Activated CD8-positive, alpha-beta memory T cell treated with anti-CD3 and anti-CD28 coated beads for 24 hours (primary cell): ENCODE results near the gene HCAR3.
"Not testable (repeated sequence)": the region's sequence is repeated elsewhere in the genome, so short reads cannot be mapped to it uniquely, and the experiment has no call there.

ENCODE experiments used
- DNase-seq: peaks from one replicate; pipeline ENCODE4 v3.0.0-alpha.2; 2020

HCAR3 gene

GRCh38 chr12:122721057-122721545 lies 4.5 kb upstream of the HCAR3 start:
- DNase-seq: no peak

- not testable (repeated sequence) for DNase-seq
These were observed 1.4 kb downstream of the HCAR3 start for GRCh38 chr12:122715211-122715610.

GRCh38 chr12:122713491-122714188 lies 3.0 kb downstream of the HCAR3 start:
- DNase-seq: not testable (repeated sequence)

DNA sequence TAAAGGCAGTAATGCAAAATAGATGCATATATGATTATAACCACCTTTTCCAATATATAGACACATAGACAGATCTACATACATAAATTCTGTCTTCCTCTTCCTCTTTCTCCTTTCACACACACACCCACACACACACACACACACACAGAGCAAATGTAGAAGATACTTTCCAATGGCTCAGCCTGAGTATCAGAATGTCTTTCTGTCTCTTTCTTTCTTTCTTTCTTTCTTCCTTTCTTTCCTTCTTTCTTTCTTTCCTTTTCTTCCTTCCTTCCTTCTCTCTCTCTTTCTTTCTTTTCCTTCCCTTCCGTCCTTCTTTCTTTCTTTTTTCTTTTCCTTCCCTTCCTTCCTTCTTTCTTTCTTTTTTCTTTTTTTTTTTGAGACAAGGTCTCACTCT lies 5.3 kb downstream of the HCAR3 start:
- not testable (repeated sequence) for DNase-seq

DNA sequence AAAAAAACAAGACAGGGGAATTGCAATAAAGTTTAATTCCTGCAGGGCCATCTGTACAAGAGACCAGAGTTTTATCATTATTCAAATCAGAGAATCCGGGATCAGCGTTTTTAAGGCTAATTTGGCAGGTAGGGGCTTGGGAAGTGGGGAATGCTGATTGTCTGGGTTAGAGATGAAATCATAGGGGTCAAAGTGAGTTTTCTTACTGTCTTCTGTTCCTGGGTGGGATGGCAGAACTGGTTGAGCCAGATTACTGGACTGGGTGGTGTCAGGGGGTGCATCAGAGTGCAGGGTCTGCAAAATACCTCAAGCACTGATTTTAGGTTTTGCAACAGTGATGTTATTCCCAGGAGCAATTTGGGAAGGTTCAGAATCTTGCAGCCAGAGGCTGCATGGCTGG lies 6.3 kb downstream of the HCAR3 start:
- not testable (repeated sequence) for DNase-seq

DNA sequence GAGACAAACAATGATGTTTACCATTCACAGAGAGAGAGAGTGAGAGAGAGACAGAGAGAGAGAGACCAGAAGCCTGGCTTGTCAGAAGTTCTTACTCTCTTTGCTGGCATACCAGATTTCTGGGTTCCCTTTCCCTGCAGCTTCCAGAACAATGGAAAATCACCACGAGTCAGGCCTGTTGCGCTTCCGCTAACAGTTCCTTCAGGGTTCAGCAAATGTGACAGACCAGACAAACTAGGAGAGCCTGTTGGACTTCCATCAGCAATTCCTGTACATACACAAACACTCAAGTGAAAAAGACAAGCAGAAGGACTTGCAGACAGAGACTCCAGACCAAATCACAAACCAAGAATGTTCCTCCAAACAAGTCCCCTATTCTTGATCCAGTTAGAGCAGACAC lies 7.3 kb downstream of the HCAR3 start:
- not testable (repeated sequence) for DNase-seq

- not testable (repeated sequence) for DNase-seq
These were observed 12.8 kb downstream of the HCAR3 start for GRCh38 chr12:122703841-122704240.

DNA sequence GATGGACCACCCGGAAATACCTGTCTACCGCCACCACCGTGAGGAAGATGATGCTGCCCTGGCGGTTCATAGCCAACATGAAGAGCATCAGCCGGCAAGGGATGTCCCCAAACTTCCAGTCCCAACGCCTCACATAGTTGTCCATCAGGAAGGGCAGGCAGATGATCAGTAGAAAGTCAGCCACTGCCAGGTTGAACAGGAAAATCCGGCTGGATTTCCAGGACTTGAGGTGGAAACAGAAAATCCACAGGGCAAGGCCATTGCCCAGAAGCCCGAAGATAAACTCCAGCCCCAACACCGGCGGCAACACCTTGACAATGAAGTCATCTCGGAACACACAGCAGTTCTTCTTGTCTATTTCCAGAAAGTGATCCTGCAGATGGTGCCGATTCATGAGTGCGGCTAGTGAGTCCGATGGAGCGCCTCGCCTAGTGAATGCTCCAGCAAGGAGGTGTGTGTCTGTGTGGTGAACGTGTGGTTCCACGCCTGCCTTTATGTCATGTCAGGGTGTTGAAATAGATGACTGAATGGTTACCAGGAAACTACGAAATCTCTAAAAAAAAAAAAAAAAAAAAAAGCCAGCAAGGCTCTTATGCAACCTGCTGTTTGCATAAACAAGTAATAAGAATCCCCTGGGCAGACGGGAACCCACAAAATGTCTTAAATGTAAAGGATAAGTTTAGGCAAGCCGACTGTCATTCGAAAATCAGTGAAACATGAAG lies 13.6 kb downstream of the HCAR3 start, which contains the start of gene HCAR2:
Gene HCAR2, minus strand, starts transcription at position 468 of the 722 bp plus-strand sequence. Its CDS starts 74 bp downstream, at position 394.
- not testable (repeated sequence) for DNase-seq

GRCh38 chr12:122701481-122701880 lies 15.1 kb downstream of the HCAR3 start:
- not testable (repeated sequence) for DNase-seq

DNA sequence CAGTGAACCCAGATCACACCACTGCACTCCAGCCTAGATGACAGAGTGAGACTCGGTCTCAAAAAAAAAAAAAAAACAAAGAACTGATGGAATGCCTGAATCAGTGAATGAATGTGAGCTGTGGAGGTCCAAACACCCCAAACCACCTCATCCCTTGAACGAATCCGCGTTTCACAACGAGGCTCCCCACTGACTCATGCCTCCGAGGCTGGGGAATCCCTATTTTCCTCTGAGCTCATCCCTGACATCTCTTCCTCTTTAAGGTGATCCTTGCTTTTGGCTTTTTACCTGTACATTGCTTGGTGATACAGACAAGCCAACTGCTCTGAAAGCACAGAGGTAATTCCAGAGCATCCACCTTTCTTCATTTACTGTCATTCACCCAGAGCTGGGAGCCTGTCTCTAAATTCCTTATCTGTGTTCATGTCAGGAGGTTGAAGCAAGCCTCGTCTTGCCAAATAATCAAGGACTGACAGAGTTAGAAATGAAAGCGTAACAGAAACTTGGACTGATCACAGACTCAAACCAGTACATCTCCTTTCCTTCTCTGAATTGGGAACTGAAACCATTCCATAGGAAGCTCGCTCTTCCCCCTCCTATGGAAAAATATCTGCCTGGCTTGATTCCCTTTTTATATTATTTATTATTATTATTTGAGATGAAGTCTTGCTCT lies 16.4 kb downstream of the HCAR3 start:
- not testable (repeated sequence) for DNase-seq

DNA sequence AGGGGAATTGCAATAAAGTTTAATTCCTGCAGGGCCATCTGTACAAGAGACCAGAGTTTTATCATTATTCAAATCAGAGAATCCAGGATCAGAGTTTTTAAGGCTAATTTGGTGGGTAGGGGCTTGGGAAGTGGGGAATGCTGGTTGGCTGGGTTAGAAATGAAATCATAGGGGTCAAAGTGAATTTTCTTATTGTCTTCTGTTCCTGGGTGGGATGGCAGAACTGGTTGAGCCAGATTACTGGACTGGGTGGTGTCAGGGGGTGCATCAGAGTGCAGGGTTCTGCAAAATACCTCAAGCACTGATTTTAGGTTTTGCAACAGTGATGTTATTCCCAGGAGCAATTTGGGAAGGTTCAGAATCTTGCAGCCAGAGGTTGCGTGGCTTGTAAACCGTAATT lies 19.7 kb downstream of the HCAR3 start:
- DNase-seq: not testable (repeated sequence)

- DNase-seq: no peak
These were observed 25.0 kb downstream of the HCAR3 start for GRCh38 chr12:122691566-122691965.

GRCh38 chr12:122688291-122688690 lies 28.3 kb downstream of the HCAR3 start:
- DNase-seq: no peak

DNA sequence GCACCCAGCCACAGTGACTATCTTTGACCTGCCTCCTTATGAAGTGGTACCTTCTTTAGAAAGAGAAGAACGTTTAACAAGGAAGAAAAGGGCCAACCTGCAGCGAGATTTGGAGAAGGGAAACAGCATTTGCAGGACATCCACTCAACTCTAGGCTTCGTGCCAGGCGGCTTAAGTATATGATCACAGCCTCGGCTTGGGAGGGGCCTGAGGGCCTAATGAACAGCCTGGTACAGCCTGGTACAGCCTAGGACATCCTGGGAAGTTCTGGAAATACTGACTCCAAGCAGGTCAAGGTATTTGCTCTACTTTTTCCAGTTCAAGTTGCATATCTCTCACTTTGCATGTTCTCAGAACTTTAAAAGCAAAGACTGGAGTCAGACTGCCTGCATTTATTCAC lies 29.5 kb downstream of the HCAR3 start:
- DNase-seq: no peak

DNA sequence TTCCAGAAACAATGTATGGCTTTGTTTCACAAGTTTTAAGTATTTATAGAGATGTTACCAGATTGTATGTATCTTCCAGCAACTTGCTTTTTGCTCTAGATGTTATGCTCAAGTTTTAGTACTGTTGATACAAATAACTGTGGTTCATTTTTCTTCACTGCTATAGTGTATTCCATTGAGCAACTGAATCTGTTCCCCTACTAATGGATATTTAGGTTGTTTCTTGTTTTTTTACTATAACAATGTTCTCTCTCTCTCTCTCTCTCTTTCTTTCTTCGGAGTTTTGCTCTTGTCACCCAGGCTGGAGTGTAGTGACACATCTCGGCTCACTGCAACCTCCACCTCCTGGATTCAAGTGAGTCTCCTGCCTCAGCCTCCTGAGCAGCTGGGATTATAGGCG lies 30.1 kb downstream of the HCAR3 start:
- DNase-seq: no peak

DNA sequence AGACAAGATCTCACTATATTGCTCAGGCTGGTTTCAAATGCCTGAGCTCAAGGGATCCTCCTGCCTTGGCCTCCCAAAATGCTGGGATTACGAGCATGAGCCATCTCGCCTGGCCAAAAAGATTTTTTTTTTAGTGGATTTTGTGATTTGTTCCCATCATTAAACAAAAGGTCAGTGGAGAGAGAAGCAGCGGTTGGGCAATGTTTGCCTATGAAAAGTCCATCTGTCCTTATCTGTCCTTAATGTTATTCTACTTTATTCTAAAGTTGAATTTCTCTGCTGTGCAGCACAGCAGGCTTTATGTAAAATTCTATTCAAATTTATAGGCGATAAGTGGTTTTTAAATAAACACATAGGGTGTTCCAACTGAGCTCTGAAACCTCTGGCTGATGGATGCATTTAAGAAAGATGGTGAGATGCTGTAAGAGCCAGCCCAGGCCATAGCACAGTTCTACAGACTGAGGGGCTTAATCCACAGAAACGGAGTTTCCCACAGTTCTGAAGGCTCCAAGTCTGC lies 32.3 kb downstream of the HCAR3 start:
- no peak for DNase-seq

DNA sequence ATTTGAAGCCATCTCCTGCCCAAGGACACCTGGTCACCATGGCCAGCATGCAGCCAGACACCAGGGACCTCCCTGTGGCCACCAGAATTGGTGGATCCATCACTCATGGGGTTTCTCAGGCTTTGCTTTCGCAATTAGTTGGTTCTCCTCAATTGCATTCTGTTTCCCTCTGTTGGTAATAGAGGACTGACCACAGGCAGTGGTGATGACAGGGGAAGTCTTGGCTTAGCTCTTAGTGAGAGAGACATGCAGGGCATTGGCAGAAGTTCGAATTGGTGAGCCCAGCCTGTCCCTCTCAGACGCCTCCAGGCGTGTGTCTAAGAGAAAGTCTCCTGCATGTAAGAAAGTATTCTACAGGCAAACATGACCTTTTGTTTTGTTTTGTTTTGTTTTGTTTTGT lies 34.8 kb downstream of the HCAR3 start:
- no peak for DNase-seq

- DNase-seq: not testable (repeated sequence)
These were observed 35.6 kb downstream of the HCAR3 start for GRCh38 chr12:122680989-122681388.

DNA sequence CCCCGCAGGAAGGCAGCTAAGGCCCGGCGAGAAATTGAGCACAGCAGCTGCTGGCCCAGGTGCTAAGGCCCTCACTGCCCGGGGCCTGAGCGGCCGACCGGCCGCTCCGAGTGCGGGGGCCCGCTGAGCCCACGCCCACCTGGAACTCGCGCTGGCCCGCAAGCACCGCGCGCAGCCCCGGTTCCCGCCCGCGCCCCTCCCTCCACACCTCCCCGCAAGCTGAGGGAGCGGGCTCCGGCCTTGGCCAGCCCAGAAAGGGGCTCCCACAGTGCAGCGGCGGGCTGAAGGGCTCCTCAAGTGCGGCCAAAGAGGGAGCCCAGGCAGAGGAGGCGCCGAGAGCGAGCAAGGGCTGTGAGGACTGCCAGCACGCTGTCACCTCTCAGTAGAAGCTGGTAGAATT lies 39.8 kb downstream of the HCAR3 start:
- DNase-seq: not testable (repeated sequence)

DNA sequence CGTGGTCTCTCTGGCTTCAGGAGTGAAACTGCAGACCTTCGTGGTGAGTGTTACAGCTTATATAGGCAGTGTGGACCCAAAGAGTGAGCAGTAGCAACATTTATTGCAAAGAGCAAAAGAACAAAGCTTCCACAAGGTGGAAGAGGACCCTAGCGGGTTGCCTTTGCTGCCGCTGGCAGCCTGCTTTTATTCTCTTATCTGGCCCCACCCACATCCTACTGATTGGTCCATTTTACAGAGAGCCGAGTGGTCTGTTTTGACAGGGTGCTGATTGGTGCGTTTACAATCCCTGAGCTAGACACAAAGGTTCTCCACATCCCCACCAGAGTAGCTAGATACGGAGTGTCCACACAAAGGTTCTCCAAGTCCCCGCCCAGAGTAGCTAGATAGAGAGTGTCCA lies 40.6 kb downstream of the HCAR3 start:
- not testable (repeated sequence) for DNase-seq

DNA sequence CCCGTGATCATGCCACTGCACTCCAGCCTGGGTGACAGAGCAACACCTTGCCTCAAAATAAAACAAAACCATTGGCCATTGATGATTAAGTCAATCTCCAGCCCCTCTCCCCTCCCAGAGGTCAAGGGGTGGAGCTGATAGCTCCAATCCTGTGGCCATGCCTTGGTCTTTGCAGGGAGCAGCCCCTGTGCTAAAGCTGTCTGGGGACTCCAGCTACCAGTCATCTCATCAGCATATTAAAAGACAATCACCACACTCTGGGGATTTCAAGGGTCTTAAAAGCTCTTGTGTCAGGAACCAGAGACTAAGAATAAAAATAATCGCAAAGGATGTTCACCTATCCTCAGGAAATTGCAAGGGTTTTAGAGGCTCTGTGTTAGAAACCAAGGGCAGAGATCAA lies 44.1 kb downstream of the HCAR3 start:
- DNase-seq: no peak

- no peak for DNase-seq
These were observed 47.1 kb downstream of the HCAR3 start for GRCh38 chr12:122669397-122670070.

- no peak for DNase-seq
These were observed 48.3 kb downstream of the HCAR3 start for GRCh38 chr12:122668268-122668667.
